Activated B cell treated with CpG ODN at 0.5 μM for 24 hours (primary cell): ENCODE measurements around the gene CCSER2. TPM values are rescaled to one million over a fixed set of nuclear protein-coding genes. Genes with fewer than 3 reads are reported as not detected.
"Not testable (repeated sequence)": the region's sequence is repeated elsewhere in the genome, so short reads cannot be mapped to it uniquely, and the experiment has no call there.

Experiments used
- ATAC-seq: fragments of 200-7000 bp; cut with Tn5 transposase; one replicate; pipeline ENCODE4 v1.10.0; 2021; ENCODE audit warnings: low read depth, mild to moderate bottlenecking, moderate library complexity
- CTCF ChIA-PET: fragments of 350-600 bp; sonication (Branson Sonifier 250); formaldehyde crosslinking; loops from one replicate; lab custom pipeline; 2021; ENCODE audit warnings: antibody characterized with exemption; lab: Charles Lee
- POLR2A ChIA-PET: fragments of 350-600 bp; sonication (Branson Sonifier 250); formaldehyde crosslinking; loops from one replicate; lab custom pipeline; 2021; ENCODE audit warnings: antibody characterized with exemption; lab: Charles Lee
- DNase-seq: peaks from one replicate; pipeline ENCODE4 v3.0.0; 2022
- H3K27ac Mint-ChIP-seq: one replicate; pipeline ENCODE4 v1.8.0; 2020; ENCODE audit warnings: mixed read lengths
- H3K27me3 Mint-ChIP-seq: one replicate; pipeline ENCODE4 v1.8.0; 2021; ENCODE audit warnings: mixed read lengths
- H3K36me3 Mint-ChIP-seq: one replicate; pipeline ENCODE4 v1.8.0; 2021; ENCODE audit warnings: low read depth, mixed read lengths
- H3K4me1 Mint-ChIP-seq: one replicate; pipeline ENCODE4 v1.8.0; 2021; ENCODE audit warnings: mixed read lengths
- H3K4me3 Mint-ChIP-seq: one replicate; pipeline ENCODE4 v1.8.0; 2020; ENCODE audit warnings: mild to moderate bottlenecking, mixed read lengths
- H3K9me3 Mint-ChIP-seq: one replicate; pipeline ENCODE4 v1.8.0; 2020; ENCODE audit warnings: mixed read lengths
- intact Hi-C: fragments of 100-400 bp; cut with micrococcal nuclease; formaldehyde crosslinking; loops from one replicate; pipeline ENCODE4 v1.15.1; 2024
- total RNA-seq: library from RNA; stranded (reverse); gene quantifications from 2 replicates; pipeline ENCODE4 v1.2.3, GENCODE V29; 2022
- TF ChIP-seq, protein P1 (sequence below): fragments of 200-600 bp; IDR thresholded peaks from one replicate; pipeline ENCODE4 v1.8.0; 2022; ENCODE audit warnings: antibody characterized with exemption, mild to moderate bottlenecking

Gene CCSER2
- total RNA-seq, 1 donor from 2014 or later, result 57.1 TPM

DNA sequence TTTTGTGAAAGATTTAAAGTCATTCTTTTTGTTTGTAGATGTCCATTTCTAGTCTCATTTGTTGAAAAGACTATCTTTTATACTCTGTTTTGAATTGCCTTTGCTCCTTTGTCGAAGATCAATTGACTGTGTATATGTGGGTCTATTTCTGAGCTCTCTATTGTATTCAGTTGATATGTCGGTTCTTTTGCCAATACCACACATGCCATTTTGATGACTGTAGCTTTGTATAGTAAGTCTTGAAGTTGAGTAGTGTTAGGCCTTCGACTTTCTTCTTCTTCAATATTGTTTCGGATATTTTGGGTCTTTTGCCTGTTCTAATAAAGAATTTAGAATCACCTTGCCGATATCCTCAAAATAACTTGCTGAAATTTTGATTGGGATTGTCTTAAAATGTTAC, 104.5 kb downstream of the CCSER2 start:
- Mint-ChIP-seq H3K9me3 (peaks cover 2% of the 10 kb centered on the region), H3K27me3 (no peaks in the 10 kb centered on the region), H3K27ac (no peak overlapping the region), H3K36me3 (peaks cover 37% of the 10 kb centered on the region), H3K4me3 (no peak overlapping the region), H3K4me1 (peaks cover 7% of the 10 kb centered on the region)
- TF ChIP-seq, protein P1, sequence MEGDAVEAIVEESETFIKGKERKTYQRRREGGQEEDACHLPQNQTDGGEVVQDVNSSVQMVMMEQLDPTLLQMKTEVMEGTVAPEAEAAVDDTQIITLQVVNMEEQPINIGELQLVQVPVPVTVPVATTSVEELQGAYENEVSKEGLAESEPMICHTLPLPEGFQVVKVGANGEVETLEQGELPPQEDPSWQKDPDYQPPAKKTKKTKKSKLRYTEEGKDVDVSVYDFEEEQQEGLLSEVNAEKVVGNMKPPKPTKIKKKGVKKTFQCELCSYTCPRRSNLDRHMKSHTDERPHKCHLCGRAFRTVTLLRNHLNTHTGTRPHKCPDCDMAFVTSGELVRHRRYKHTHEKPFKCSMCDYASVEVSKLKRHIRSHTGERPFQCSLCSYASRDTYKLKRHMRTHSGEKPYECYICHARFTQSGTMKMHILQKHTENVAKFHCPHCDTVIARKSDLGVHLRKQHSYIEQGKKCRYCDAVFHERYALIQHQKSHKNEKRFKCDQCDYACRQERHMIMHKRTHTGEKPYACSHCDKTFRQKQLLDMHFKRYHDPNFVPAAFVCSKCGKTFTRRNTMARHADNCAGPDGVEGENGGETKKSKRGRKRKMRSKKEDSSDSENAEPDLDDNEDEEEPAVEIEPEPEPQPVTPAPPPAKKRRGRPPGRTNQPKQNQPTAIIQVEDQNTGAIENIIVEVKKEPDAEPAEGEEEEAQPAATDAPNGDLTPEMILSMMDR, result no peak
- ChIA-PET CTCF (no interaction called here), POLR2A (no interaction called here)
- intact Hi-C loops, result no loop called here
- DNase-seq, result no peak
- ATAC-seq, result no peak

DNA sequence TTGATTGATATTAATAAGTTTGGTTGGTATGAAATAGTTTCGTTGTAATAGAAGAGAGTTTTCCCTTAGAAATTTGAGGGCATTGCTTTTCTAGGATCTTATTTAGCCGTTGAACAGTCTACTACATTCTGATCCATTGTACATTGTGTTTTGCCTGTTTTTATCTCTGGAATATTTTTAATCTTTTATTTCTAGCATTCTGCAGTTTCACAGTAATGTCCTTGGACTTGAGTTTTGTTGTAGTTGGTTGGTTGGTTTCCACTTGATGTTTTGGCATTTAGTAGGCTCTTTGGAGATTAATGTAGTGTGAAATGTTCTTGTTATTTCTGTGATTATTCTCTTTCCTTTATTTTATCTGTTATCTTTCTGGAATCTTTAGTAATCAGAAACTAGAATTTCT, 112.4 kb downstream of the CCSER2 start:
- TF ChIP-seq, protein P1, result no peak
- Mint-ChIP-seq H3K27ac (no peak overlapping the region), H3K36me3 (peaks cover 69% of the 10 kb centered on the region), H3K9me3 (peaks cover 7% of the 10 kb centered on the region), H3K27me3 (no peaks in the 10 kb centered on the region), H3K4me1 (no peaks in the 10 kb centered on the region), H3K4me3 (no peak overlapping the region)
- ChIA-PET CTCF (no interaction called here), POLR2A (no interaction called here)
- intact Hi-C loops, result no loop called here
- DNase-seq (no peak), ATAC-seq (no peak)

DNA sequence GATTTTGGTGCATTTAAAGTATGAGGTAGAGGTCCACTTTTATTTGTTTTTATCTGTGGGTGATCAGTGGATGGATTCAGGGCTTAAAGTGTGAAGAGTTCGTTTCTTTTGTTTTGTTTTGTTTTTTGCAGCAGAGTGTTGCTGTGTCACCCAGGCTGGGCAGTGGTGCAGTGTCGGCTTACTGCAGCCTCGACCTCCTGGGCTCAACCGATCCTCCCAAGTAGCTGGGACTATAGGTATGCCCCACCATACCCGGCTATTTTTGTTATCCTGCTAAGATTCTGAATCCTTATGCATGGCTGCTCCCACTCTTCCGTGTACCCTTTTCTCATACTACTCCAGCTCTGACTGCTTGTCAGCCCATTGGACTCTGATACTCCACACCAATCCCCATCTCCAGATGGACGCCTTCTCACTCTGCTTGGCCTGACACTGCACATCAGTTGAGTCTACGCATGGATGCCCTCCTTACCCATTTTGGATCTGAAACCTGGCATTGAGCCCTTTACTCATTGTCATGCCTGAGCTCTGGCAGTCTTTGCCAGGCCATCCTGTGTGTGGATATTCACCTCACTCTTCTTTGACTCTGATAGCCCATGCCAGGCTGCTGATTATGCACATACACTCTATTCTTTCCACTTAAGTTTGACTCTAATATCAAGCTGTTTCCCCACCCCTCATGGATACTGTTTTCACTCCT, 119.5 kb downstream of the CCSER2 start:
- Mint-ChIP-seq H3K4me3 (no peak overlapping the region), H3K27ac (no peak overlapping the region), H3K27me3 (no peaks in the 10 kb centered on the region), H3K36me3 (peaks cover 43% of the 10 kb centered on the region), H3K9me3 (peaks cover under 1% of the 10 kb centered on the region), H3K4me1 (no peaks in the 10 kb centered on the region)
- ATAC-seq (no peak), DNase-seq (no peak)
- intact Hi-C loops, result no loop called here
- TF ChIP-seq, protein P1, result no peak
- ChIA-PET POLR2A (no interaction called here), CTCF (no interaction called here)

DNA sequence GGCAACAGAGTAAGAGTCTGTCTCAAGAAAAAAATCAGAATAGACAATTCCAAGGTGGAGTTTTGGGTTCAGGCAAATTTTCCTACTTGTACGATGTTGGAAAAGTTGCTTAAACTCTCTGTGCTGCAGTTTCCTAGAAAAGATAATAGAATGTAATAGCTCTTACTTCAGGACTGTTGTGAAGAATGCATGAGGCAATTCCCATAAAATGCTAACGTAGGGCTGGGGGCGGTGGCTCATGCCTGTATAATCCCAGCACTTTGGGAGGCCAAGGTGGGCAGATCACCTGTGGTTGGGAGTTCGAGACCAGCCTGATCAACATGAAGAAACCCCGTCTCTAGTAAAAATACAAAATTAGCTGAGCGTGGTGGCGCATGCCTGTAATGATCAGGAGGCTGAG, 121.0 kb downstream of the CCSER2 start:
- H3K27me3 Mint-ChIP-seq, DNase-seq, POLR2A ChIA-PET, H3K4me1 Mint-ChIP-seq, intact Hi-C loops, H3K9me3 Mint-ChIP-seq, H3K4me3 Mint-ChIP-seq, CTCF ChIA-PET, H3K27ac Mint-ChIP-seq, ATAC-seq: not testable (repeated sequence)
- peaks cover 38% of the 10 kb centered on the region for H3K36me3 Mint-ChIP-seq

DNA sequence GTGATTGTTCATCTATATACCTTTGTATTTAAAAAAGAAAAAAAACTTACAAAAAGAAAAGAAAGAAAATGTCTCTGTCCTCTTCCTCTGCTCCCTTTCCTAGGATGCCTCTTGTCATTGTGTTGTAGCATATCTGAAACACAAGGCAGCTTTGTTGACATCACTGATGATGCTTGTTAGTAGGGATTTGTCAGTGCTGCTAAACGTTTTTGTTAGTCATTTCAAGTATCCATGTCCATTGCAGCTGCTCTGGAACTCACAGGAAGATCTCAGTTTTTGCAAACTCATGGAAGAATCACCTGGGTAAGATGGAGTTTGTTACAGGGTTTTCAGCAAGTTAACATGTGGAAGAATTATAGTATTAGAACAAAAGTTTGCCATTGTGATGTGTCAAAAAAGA, 123.6 kb downstream of the CCSER2 start:
- TF ChIP-seq, protein P1, result no peak
- Mint-ChIP-seq H3K36me3 (peaks cover 46% of the 10 kb centered on the region), H3K27ac (no peak overlapping the region), H3K4me1 (no peaks in the 10 kb centered on the region), H3K27me3 (no peaks in the 10 kb centered on the region), H3K9me3 (peaks cover 6% of the 10 kb centered on the region), H3K4me3 (no peak overlapping the region)
- ATAC-seq, result no peak
- ChIA-PET POLR2A (no interaction called here), CTCF (no interaction called here)
- no peak for DNase-seq
- intact Hi-C loops, result no loop called here

DNA sequence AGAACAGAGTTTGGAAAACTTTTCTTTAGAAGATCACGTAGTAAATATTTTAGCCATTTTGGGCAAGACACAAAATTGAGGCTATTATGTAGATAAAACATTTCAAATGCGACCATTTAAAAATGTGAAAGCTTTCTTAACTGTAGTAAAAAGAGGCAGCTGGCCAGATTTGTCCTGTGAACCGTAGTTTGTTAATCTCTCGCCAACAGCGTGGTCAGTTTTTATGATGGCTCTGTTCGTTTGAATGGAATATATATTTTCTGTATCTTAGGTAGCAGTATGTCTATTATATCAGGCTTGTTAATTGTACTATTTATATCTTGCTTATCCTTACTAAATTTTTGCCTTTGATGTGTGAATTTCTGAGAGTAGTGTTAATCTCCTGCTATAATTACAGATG, 124.9 kb downstream of the CCSER2 start:
- Mint-ChIP-seq H3K27me3 (no peaks in the 10 kb centered on the region), H3K4me1 (no peaks in the 10 kb centered on the region), H3K36me3 (peaks cover 43% of the 10 kb centered on the region), H3K9me3 (peaks cover 8% of the 10 kb centered on the region), H3K27ac (no peak overlapping the region), H3K4me3 (no peak overlapping the region)
- CTCF ChIA-PET, result no interaction called here
- TF ChIP-seq, protein P1, result no peak
- POLR2A ChIA-PET, result no interaction called here
- intact Hi-C loops, result no loop called here
- no peak for DNase-seq
- ATAC-seq, result no peak
